LNCAP (cell line): Measurements from ENCODE around the gene EFEMP1.

ENCODE experiments used
- CTCF ChIP-seq: fragments of 450-650 bp; IDR thresholded peaks from 2 replicates; pipeline ENCODE4 v1.5.1; 2017; ENCODE audit warnings: mild to moderate bottlenecking

EFEMP1 gene

GRCh38 chr2:55885127-55885943 lies 38.2 kb downstream of the EFEMP1 start:
- no peak for TF ChIP-seq CTCF

- TF ChIP-seq CTCF = no peak
These were observed 39.8 kb downstream of the EFEMP1 start for GRCh38 chr2:55883829-55884228.

GRCh38 chr2:55883357-55883756 lies 40.2 kb downstream of the EFEMP1 start:
- TF ChIP-seq CTCF = no peak

GRCh38 chr2:55882954-55883353 lies 40.6 kb downstream of the EFEMP1 start:
- TF ChIP-seq CTCF = no peak

- no peak for TF ChIP-seq CTCF
These were observed 43.0 kb downstream of the EFEMP1 start for GRCh38 chr2:55880416-55881143.

- no peak for TF ChIP-seq CTCF
These were observed 43.6 kb downstream of the EFEMP1 start for GRCh38 chr2:55879976-55880375.

- no peak for TF ChIP-seq CTCF
These were observed 46.5 kb downstream of the EFEMP1 start for GRCh38 chr2:55877087-55877436.
